Measurements from ENCODE around the gene CFAP210. TPM values are rescaled to one million over a fixed set of nuclear protein-coding genes. Genes with fewer than 3 reads are reported as not detected.
"Not testable (repeated sequence)": the region's sequence is repeated elsewhere in the genome, so short reads cannot be mapped to it uniquely, and the experiment has no call there.

CFAP210 gene
- total RNA-seq, 1 experiment from 2014 or later, result not detected

- no peak for DNase-seq (ENCODE audit: low read depth)
Observed at GRCh38 chr2:169713331-169713730, 19.1 kb upstream of the CFAP210 start.

GRCh38 chr2:169712791-169713227, 18.6 kb upstream of the CFAP210 start:
- DNase-seq (ENCODE audit: low read depth), result no peak

- no peak for DNase-seq (ENCODE audit: low read depth)
Observed at GRCh38 chr2:169711751-169712509, 17.7 kb upstream of the CFAP210 start.

GRCh38 chr2:169709981-169710380, 15.8 kb upstream of the CFAP210 start:
- no peak for DNase-seq (ENCODE audit: low read depth)

GRCh38 chr2:169709331-169709730, 15.1 kb upstream of the CFAP210 start:
- no peak for DNase-seq (ENCODE audit: low read depth)

- DNase-seq (ENCODE audit: low read depth), result no peak
Observed at GRCh38 chr2:169707626-169708025, 13.4 kb upstream of the CFAP210 start.

- DNase-seq (ENCODE audit: low read depth), result peak; percentile 32
Observed at GRCh38 chr2:169705927-169706326, 11.7 kb upstream of the CFAP210 start.

GRCh38 chr2:169704160-169704708, 10.0 kb upstream of the CFAP210 start:
- no peak for DNase-seq (ENCODE audit: low read depth)

GRCh38 chr2:169702996-169703395, 8.8 kb upstream of the CFAP210 start:
- DNase-seq (ENCODE audit: low read depth), result no peak

GRCh38 chr2:169699173-169699572, 5.0 kb upstream of the CFAP210 start:
- DNase-seq (ENCODE audit: low read depth), result not testable (repeated sequence)

GRCh38 chr2:169696381-169696780, 2.2 kb upstream of the CFAP210 start:
- DNase-seq (ENCODE audit: low read depth), result no peak

GRCh38 chr2:169694894-169695260, 672 bp upstream of the CFAP210 start:
- DNase-seq (ENCODE audit: low read depth), result no peak

GRCh38 chr2:169693360-169693759, 845 bp downstream of the CFAP210 start:
- peak; percentile 28 for DNase-seq (ENCODE audit: low read depth)

GRCh38 chr2:169692718-169693117, 1.5 kb downstream of the CFAP210 start:
- no peak for DNase-seq (ENCODE audit: low read depth)

- no peak for DNase-seq (ENCODE audit: low read depth)
Observed at GRCh38 chr2:169690958-169691357, 3.2 kb downstream of the CFAP210 start.

GRCh38 chr2:169687943-169688342, 6.3 kb downstream of the CFAP210 start:
- not testable (repeated sequence) for DNase-seq (ENCODE audit: low read depth)

GRCh38 chr2:169686825-169687224, 7.4 kb downstream of the CFAP210 start:
- DNase-seq (ENCODE audit: low read depth), result not testable (repeated sequence)

GRCh38 chr2:169684712-169685111, 9.5 kb downstream of the CFAP210 start:
- DNase-seq (ENCODE audit: low read depth), result not testable (repeated sequence)

GRCh38 chr2:169684135-169684565, 10.1 kb downstream of the CFAP210 start:
- DNase-seq (ENCODE audit: low read depth), result no peak

- no peak for DNase-seq (ENCODE audit: low read depth)
Observed at GRCh38 chr2:169683425-169684134, 10.6 kb downstream of the CFAP210 start.

GRCh38 chr2:169683054-169683424, 11.2 kb downstream of the CFAP210 start:
- DNase-seq (ENCODE audit: low read depth), result peak; percentile 19

GRCh38 chr2:169676850-169677249, 17.4 kb downstream of the CFAP210 start:
- DNase-seq (ENCODE audit: low read depth), result no peak

- no peak for DNase-seq (ENCODE audit: low read depth)
Observed at GRCh38 chr2:169676357-169676756, 17.8 kb downstream of the CFAP210 start.

Data from M059J (cell line).